ENCODE measurements around the gene RRM2. TPM values are rescaled to one million over a fixed set of nuclear protein-coding genes. Genes with fewer than 3 reads are reported as not detected.

Gene RRM2

Small RNA genes lying within 50 kb of the gene (small RNA-seq; reads per million reads assigned to genes)
- gene RF00410 (ENCODE audit: insufficient read depth), result not detected
- not detected for gene RF00568 (ENCODE audit: insufficient read depth)
